HFF-Myc (cell line): ENCODE results near the gene RPN1.

ENCODE experiments used
- DNase-seq: peaks from one replicate; pipeline ENCODE4 v3.0.0-alpha.2; 2011; ENCODE audit warnings: low read depth; ENCODE audit errors: extremely low read depth
- H3K4me3 ChIP-seq: replicated peaks from 2 replicates; pipeline ENCODE4 v1.5.1; 2011; ENCODE audit warnings: low read depth, mild to moderate bottlenecking, control low read depth, low read length
- CTCF ChIP-seq: IDR thresholded peaks from 2 replicates; pipeline ENCODE4 v1.5.1; 2012; ENCODE audit warnings: mild to moderate bottlenecking, low read depth, low read length, control low read depth; ENCODE audit errors: missing control alignments

RPN1 gene

GRCh38 chr3:128619146-128619890 lies 31.3 kb downstream of the RPN1 start:
- DNase-seq, result peak; percentile 31
- H3K4me3 ChIP-seq, result no peak overlapping the region
- TF ChIP-seq CTCF, result no peak

- DNase-seq, result no peak
- no peak for TF ChIP-seq CTCF
- peak overlapping the region; percentile 65 for H3K4me3 ChIP-seq
Observed at GRCh38 chr3:128618398-128618726, 32.3 kb downstream of the RPN1 start.

GRCh38 chr3:128617557-128618397 lies 32.8 kb downstream of the RPN1 start:
- peak overlapping the region; percentile 65 for H3K4me3 ChIP-seq
- DNase-seq, result peak; percentile 73
- peak; percentile 88 for TF ChIP-seq CTCF

GRCh38 chr3:128617270-128617556 lies 33.4 kb downstream of the RPN1 start:
- H3K4me3 ChIP-seq, result peak overlapping the region; percentile 65
- no peak for DNase-seq
- TF ChIP-seq CTCF, result no peak

GRCh38 chr3:128616516-128617269 lies 33.9 kb downstream of the RPN1 start:
- no peak for DNase-seq
- no peak for TF ChIP-seq CTCF
- H3K4me3 ChIP-seq, result peak overlapping the region; percentile 65; the same call in 1 of the 2 replicates

- TF ChIP-seq CTCF, result no peak
- no peak for DNase-seq
- no peak overlapping the region for H3K4me3 ChIP-seq
Observed at GRCh38 chr3:128614076-128614475, 36.5 kb downstream of the RPN1 start.
